Loucy (cell line): ENCODE measurements around the gene CRTAC1.

Experiments used
- EZH2phosphoT487 ChIP-seq: fragments of 200-600 bp; IDR thresholded peaks from 2 replicates; pipeline ENCODE4 v1.6.1; 2018; ENCODE audit warnings: antibody characterized with exemption, mild to moderate bottlenecking, moderate library complexity, borderline replicate concordance
- TF ChIP-seq, protein P1 (sequence below): fragments of 200-600 bp; sonication (generic); conservative IDR thresholded peaks from 2 replicates; pipeline ENCODE4 v1.5.1; 2014; ENCODE audit warnings: mild to moderate bottlenecking, antibody characterized with exemption, low read length

DNA sequence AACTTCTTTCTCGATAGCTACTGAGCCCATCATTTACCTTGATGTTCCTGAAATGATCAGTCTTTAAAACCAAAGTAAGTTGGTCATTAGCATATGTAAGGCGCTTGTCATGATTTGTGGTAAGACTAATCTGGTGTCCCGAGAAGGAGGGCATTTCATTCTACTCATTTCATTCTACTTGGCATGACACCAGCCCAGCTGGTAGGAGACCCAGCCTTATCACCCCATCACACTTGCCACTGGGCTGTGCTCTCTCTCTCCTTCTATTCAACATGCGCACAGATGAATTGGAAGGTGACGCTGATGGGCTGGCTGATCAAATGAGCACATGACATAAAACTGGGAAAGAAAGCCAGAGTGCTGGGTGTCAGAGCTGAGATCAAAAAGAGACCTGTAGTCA is 65.7 kb downstream of the CRTAC1 start:
- TF ChIP-seq, protein P1, sequence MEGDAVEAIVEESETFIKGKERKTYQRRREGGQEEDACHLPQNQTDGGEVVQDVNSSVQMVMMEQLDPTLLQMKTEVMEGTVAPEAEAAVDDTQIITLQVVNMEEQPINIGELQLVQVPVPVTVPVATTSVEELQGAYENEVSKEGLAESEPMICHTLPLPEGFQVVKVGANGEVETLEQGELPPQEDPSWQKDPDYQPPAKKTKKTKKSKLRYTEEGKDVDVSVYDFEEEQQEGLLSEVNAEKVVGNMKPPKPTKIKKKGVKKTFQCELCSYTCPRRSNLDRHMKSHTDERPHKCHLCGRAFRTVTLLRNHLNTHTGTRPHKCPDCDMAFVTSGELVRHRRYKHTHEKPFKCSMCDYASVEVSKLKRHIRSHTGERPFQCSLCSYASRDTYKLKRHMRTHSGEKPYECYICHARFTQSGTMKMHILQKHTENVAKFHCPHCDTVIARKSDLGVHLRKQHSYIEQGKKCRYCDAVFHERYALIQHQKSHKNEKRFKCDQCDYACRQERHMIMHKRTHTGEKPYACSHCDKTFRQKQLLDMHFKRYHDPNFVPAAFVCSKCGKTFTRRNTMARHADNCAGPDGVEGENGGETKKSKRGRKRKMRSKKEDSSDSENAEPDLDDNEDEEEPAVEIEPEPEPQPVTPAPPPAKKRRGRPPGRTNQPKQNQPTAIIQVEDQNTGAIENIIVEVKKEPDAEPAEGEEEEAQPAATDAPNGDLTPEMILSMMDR: no peak
- TF ChIP-seq EZH2phosphoT487: no peak
